Pancreas (tissue), 10 donors: ENCODE results near the gene TCF4. TPM values are rescaled to one million over a fixed set of nuclear protein-coding genes. Genes with fewer than 3 reads are reported as not detected.

Experiments
- ATAC-seq, 4 donors: fragments of 200-7000 bp; cut with Tn5 transposase; one replicate each; pipeline versions ENCODE4 v1.8.0 to v1.9.1; 2020; ENCODE audit warnings: mild to moderate bottlenecking in 4 of 4, moderate library complexity in 4 of 4
- DNase-seq, 6 donors: peaks; one replicate each; pipeline ENCODE4 v3.0.0-alpha.2; 2020
- FAIRE-seq: peaks from 2 replicates; lab custom pipeline; 2012; peaks lifted over from hg19 to GRCh38; lab: Jason Lieb, UNC
- H3K27ac ChIP-seq, 4 donors: fragments of 200-600 bp; sonication (generic); 1 replicate in 3 of 4; 2 replicates in 1 of 4; pipeline versions ENCODE4 v1.5.0 to v1.8.0; 2020
- H3K27me3 ChIP-seq, 4 donors: fragments of 200-600 bp; one replicate each; pipeline ENCODE4 v1.8.0; 2021
- H3K36me3 ChIP-seq, 3 donors: fragments of 200-600 bp; sonication (generic) in 1 of 3; one replicate each; pipeline versions ENCODE4 v1.5.0 to v1.8.0; 2020 to 2021
- H3K4me1 ChIP-seq, 3 donors: fragments of 200-600 bp; one replicate each; pipeline ENCODE4 v1.8.0; 2021
- H3K4me3 ChIP-seq, 4 donors: fragments of 200-600 bp; sonication (generic) in 2 of 4; one replicate each; pipeline versions ENCODE4 v1.5.0 to v1.8.0; 2020 to 2021
- H3K9me3 ChIP-seq, 4 donors: fragments of 200-600 bp; one replicate each; pipeline ENCODE4 v1.8.0; 2021
- CTCF ChIP-seq, 4 donors: fragments of 200-600 bp; sonication (generic) in 3 of 4; IDR thresholded peaks; one replicate each; pipeline versions ENCODE4 v1.5.0 to v1.8.0; 2021; ENCODE audit warnings: antibody characterized with exemption in 4 of 4
- WGBS, 2 donors: extraction: QIAGEN DNeasy Blood & Tissue Kit; methylation state at CpG; one replicate each; pipeline ENCODE4 v1.1.7; 2013; 5-methylcytosine and 5-hydroxymethylcytosine counted together
- intact Hi-C, 3 donors: fragments of 100-400 bp; cut with DNase I; formaldehyde crosslinking; loops; one replicate each; pipeline versions ENCODE4 v1.11.1 to v1.14.2; 2022
- polyA plus RNA-seq, 2 donors: library from polyadenylated mRNA; stranded (reverse); fragments of 200-250 nt; gene quantifications; one replicate each; pipeline ENCODE4 v1.2.3, GENCODE V29; 2013
- total RNA-seq, 6 donors: library from RNA; stranded (reverse); fragmentation: NEBNext Ultra II Directional in 4 of 6; extraction: Animal tissue kit (Norgen Biotek cat#: 25700) in 4 of 6; gene quantifications; one replicate each; pipeline versions ENCODE4 v1.2.1 to v1.2.4, GENCODE V29; 2021 to 2023
- donor health status: healthy with polysubstance abuse.
- donor health status: DM: no; HTN: no; CAD: no; lungs with moderate emphysema.
- donor health status: DM: no; HTN: no; CAD: no.
- donor health status: control.
- donor health status: control.
- donor health status: Bipolar disorder and iron deficiency.
- donor health status: DM: yes; HTN: yes; CAD: no.
- donor health status: DM: no; HTN: no; CAD: no.
- donor health status: DM: no; HTN: no; CAD: no.
- donor health status: DM: yes; HTN: yes; CAD: no.

The TCF4 gene
- total and polyA plus RNA-seq, 8 donors: 4.4 to 27.9 (median 10.5) TPM

GRCh38 chr18:55310863-55311262 is 277.1 kb downstream of the TCF4 start:
- H3K4me1 ChIP-seq: no peaks in the 10 kb centered on the region
- DNase-seq (no peak), FAIRE-seq (no peak), ATAC-seq (no peak)
- no peaks in the 10 kb centered on the region for H3K36me3 ChIP-seq
- 73 to 82% methylated on average over 2 of the region's 2 CpGs for WGBS, 2 donors
- no peak for TF ChIP-seq CTCF (IDR thresholded peaks at IDR 0.05)
- no peak overlapping the region for H3K27ac ChIP-seq
- no peaks in the 10 kb centered on the region for H3K27me3 ChIP-seq
- intact Hi-C loops: no loop called here
- H3K9me3 ChIP-seq: no peaks in the 10 kb centered on the region
- no peak overlapping the region for H3K4me3 ChIP-seq

- H3K4me1 ChIP-seq: no peaks in the 10 kb centered on the region
- no peaks in the 10 kb centered on the region for H3K27me3 ChIP-seq
- H3K27ac ChIP-seq: no peak overlapping the region
- no peak for ATAC-seq
- FAIRE-seq: no peak
- intact Hi-C loops: no loop called here
- H3K36me3 ChIP-seq: no peaks in the 10 kb centered on the region
- no peak for TF ChIP-seq CTCF (IDR thresholded peaks at IDR 0.05)
- WGBS, 2 donors: 86 to 91% methylated on average over 4 of the region's 4 CpGs
- H3K4me3 ChIP-seq: no peak overlapping the region
- no peaks in the 10 kb centered on the region for H3K9me3 ChIP-seq
- DNase-seq: no peak
Measured at GRCh38 chr18:55310044-55310676, 277.8 kb downstream of the TCF4 start.

- Histone ChIP-seq H3K27me3 (no peaks in the 10 kb centered on the region), H3K36me3 (no peaks in the 10 kb centered on the region), H3K27ac (no peak overlapping the region), H3K9me3 (no peaks in the 10 kb centered on the region), H3K4me3 (no peak overlapping the region), H3K4me1 (no peaks in the 10 kb centered on the region)
- TF ChIP-seq CTCF (IDR thresholded peaks at IDR 0.05): no peak
- FAIRE-seq: no peak
- DNase-seq: no peak
- WGBS, 2 donors: 95 to 96% methylated on average over 4 of the region's 4 CpGs
- intact Hi-C loops: no loop called here
- ATAC-seq: no peak
Measured at GRCh38 chr18:55309249-55309648, 278.7 kb downstream of the TCF4 start.

GRCh38 chr18:55307505-55307904 is 280.5 kb downstream of the TCF4 start:
- Histone ChIP-seq H3K4me1 (no peaks in the 10 kb centered on the region), H3K36me3 (no peaks in the 10 kb centered on the region), H3K27me3 (no peaks in the 10 kb centered on the region), H3K9me3 (no peaks in the 10 kb centered on the region), H3K27ac (no peak overlapping the region), H3K4me3 (no peak overlapping the region)
- DNase-seq: no peak
- intact Hi-C loops: no loop called here
- no peak for FAIRE-seq
- WGBS, 2 donors: 81 to 83% methylated on average over 3 of the region's 3 CpGs
- no peak for ATAC-seq
- no peak for TF ChIP-seq CTCF (IDR thresholded peaks at IDR 0.05)

- H3K27me3 ChIP-seq: no peaks in the 10 kb centered on the region
- H3K4me3 ChIP-seq: no peak overlapping the region
- no peaks in the 10 kb centered on the region for H3K4me1 ChIP-seq
- DNase-seq (no peak), FAIRE-seq (no peak), ATAC-seq (no peak)
- H3K9me3 ChIP-seq: no peaks in the 10 kb centered on the region
- 73% methylated on average over 2 of the region's 2 CpGs for WGBS, 2 donors
- intact Hi-C loops: no loop called here
- H3K36me3 ChIP-seq: no peaks in the 10 kb centered on the region
- no peak overlapping the region for H3K27ac ChIP-seq
- TF ChIP-seq CTCF (IDR thresholded peaks at IDR 0.05): no peak
Measured at GRCh38 chr18:55306359-55307024, 281.5 kb downstream of the TCF4 start.
